Tibial nerve (tissue), 4 donors: Measurements from ENCODE around the gene ZFAND6. TPM values are rescaled to one million over a fixed set of nuclear protein-coding genes. Genes with fewer than 3 reads are reported as not detected.

Experiments
- DNase-seq, 2 donors: peaks; one replicate each; pipeline ENCODE4 v3.0.0-alpha.2; 2019; ENCODE audit warnings: low spot score in 2 of 2
- H3K27ac ChIP-seq, 4 donors: fragments of 200-600 bp; sonication (generic) in 3 of 4; one replicate each; pipeline ENCODE4 v1.5.1; 2017 to 2019; ENCODE audit warnings: mild to moderate bottlenecking in 1 of 4
- H3K27me3 ChIP-seq, 2 donors: fragments of 200-600 bp; sonication (generic) in 1 of 2; one replicate each; pipeline versions ENCODE4 v1.5.1 to v1.6.0; 2017 to 2019
- H3K36me3 ChIP-seq, 3 donors: fragments of 200-600 bp; sonication (generic); one replicate each; pipeline ENCODE4 v1.5.1; 2018 to 2019
- H3K4me1 ChIP-seq, 4 donors: fragments of 200-600 bp; sonication (generic) in 3 of 4; one replicate each; pipeline ENCODE4 v1.5.1; 2017 to 2019
- H3K4me3 ChIP-seq, 4 donors: fragments of 200-600 bp; sonication (generic) in 3 of 4; one replicate each; pipeline ENCODE4 v1.5.1; 2017 to 2019; ENCODE audit warnings: mild to moderate bottlenecking in 1 of 4, moderate library complexity in 1 of 4
- H3K9me3 ChIP-seq, 4 donors: fragments of 200-600 bp; sonication (generic) in 3 of 4; one replicate each; pipeline ENCODE4 v1.5.1; 2017 to 2019
- EP300 ChIP-seq, 2 donors: sonication (generic); formaldehyde crosslinking; IDR thresholded peaks; one replicate each; pipeline ENCODE4 v1.6.1; 2017; ENCODE audit warnings: antibody characterized with exemption in 2 of 2, mild to moderate bottlenecking in 1 of 2
- POLR2A ChIP-seq, 2 donors: fragments of 450-650 bp; IDR thresholded peaks; one replicate each; pipeline ENCODE4 v1.6.1; 2017; ENCODE audit warnings: antibody characterized with exemption in 2 of 2, mild to moderate bottlenecking in 2 of 2, moderate library complexity in 2 of 2
- WGBS, 2 donors: methylation state at CpG; one replicate each; pipeline ENCODE4 v1.1.5; 2018; 5-methylcytosine and 5-hydroxymethylcytosine counted together
- total RNA-seq, 4 donors: library from RNA; depleted of rRNA; stranded (reverse); fragments of >200 nt; gene quantifications; one replicate each; pipeline ENCODE4 v1.1.0, GENCODE V29; 2016
- TF ChIP-seq, protein P1 (sequence below), 5 experiments: fragments of 200-600 bp in 3 of 5; fragments of 450-650 bp in 2 of 5; sonication (generic) in 3 of 5; IDR thresholded peaks; one replicate each; pipeline ENCODE4 v1.5.1; 2016 to 2019; ENCODE audit warnings: antibody characterized with exemption in 5 of 5, mild to moderate bottlenecking in 3 of 5, moderate library complexity in 2 of 5

The ZFAND6 gene
- total RNA-seq, 4 donors from 2014 or later: 68.6 to 126 (median 88.2) TPM

- Histone ChIP-seq H3K36me3 (peaks cover 0 to 5% (median 0%) of the 10 kb centered on the region in 3 donors), H3K4me3 (peak within 1 kb of the TSS; percentile 57 to 68 (median 65)), H3K9me3 (no peaks in the 10 kb centered on the region), H3K27me3 (no peaks in the 10 kb centered on the region), H3K4me1 (peaks cover 0 to 26% (median 9%) of the 10 kb centered on the region in 4 donors), H3K27ac (peak within 1 kb of the TSS; percentile 80 to 92 (median 87))
- no peak for DNase-seq
- TF ChIP-seq, protein P1, sequence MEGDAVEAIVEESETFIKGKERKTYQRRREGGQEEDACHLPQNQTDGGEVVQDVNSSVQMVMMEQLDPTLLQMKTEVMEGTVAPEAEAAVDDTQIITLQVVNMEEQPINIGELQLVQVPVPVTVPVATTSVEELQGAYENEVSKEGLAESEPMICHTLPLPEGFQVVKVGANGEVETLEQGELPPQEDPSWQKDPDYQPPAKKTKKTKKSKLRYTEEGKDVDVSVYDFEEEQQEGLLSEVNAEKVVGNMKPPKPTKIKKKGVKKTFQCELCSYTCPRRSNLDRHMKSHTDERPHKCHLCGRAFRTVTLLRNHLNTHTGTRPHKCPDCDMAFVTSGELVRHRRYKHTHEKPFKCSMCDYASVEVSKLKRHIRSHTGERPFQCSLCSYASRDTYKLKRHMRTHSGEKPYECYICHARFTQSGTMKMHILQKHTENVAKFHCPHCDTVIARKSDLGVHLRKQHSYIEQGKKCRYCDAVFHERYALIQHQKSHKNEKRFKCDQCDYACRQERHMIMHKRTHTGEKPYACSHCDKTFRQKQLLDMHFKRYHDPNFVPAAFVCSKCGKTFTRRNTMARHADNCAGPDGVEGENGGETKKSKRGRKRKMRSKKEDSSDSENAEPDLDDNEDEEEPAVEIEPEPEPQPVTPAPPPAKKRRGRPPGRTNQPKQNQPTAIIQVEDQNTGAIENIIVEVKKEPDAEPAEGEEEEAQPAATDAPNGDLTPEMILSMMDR (IDR thresholded peaks at IDR 0.05): no peak
- TF ChIP-seq EP300 (IDR thresholded peaks at IDR 0.05) (no peak), POLR2A (IDR thresholded peaks at IDR 0.05) (no peak)
- WGBS, 2 donors: 3 to 4% methylated on average over 31 to 37 of the region's 45 CpGs
Measured at GRCh38 chr15:80152896-80153876, 93.7 kb downstream of the ZFAND6 start, which contains the start of gene FAH. FAH (plus strand) TSS chr15:80152999; CDS start chr15:80153055, 56 bp downstream.

DNA sequence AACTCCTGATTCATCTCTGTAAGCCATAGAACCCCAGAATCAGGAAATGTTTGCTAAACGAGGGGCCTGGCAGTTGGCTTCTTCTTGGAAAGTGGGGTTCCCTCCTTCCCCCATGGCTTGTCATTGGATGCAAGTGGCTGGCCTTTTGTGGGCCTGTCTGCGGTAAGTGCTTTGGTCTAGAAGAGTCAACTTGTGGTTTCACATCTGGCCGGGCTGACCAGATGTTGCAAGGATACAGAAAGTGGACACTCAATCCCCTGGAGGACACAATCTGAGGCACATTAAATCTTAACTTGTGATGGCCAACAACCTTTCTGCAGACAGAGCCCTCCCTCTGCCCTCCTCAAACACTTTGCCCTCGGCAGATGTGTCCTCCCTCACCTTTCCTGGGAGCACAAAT is 94.4 kb downstream of the ZFAND6 start:
- TF ChIP-seq, protein P1 (IDR thresholded peaks at IDR 0.05): no peak
- no peak for TF ChIP-seq POLR2A (IDR thresholded peaks at IDR 0.05)
- TF ChIP-seq EP300 (IDR thresholded peaks at IDR 0.05): no peak
- no peak for DNase-seq
- H3K27ac ChIP-seq: peak overlapping the region in 2 of 4 donors; percentile 92
- H3K9me3 ChIP-seq: no peaks in the 10 kb centered on the region
- 72 to 80% methylated on average over 4 of the region's 4 CpGs for WGBS, 2 donors
- H3K27me3 ChIP-seq: no peaks in the 10 kb centered on the region
- peak overlapping the region in 1 of 4 donors; percentile 68 for H3K4me3 ChIP-seq
- peaks cover 0 to 10% (median 0%) of the 10 kb centered on the region in 3 donors for H3K36me3 ChIP-seq
- peaks cover 0 to 26% (median 9%) of the 10 kb centered on the region in 4 donors for H3K4me1 ChIP-seq

- no peaks in the 10 kb centered on the region for H3K27me3 ChIP-seq
- H3K9me3 ChIP-seq: no peaks in the 10 kb centered on the region
- TF ChIP-seq, protein P1 (IDR thresholded peaks at IDR 0.05): no peak
- no peak for TF ChIP-seq POLR2A (IDR thresholded peaks at IDR 0.05)
- TF ChIP-seq EP300 (IDR thresholded peaks at IDR 0.05): no peak
- peaks cover 0 to 26% (median 9%) of the 10 kb centered on the region in 4 donors for H3K4me1 ChIP-seq
- 63 to 74% methylated on average over 6 of the region's 6 CpGs for WGBS, 2 donors
- H3K36me3 ChIP-seq: peaks cover 0 to 14% (median 0%) of the 10 kb centered on the region in 3 donors
- H3K27ac ChIP-seq: peak overlapping the region in 1 of 4 donors; percentile 92
- no peak for DNase-seq
- H3K4me3 ChIP-seq: no peak overlapping the region
Measured at GRCh38 chr15:80154336-80154735, 94.9 kb downstream of the ZFAND6 start.

DNA sequence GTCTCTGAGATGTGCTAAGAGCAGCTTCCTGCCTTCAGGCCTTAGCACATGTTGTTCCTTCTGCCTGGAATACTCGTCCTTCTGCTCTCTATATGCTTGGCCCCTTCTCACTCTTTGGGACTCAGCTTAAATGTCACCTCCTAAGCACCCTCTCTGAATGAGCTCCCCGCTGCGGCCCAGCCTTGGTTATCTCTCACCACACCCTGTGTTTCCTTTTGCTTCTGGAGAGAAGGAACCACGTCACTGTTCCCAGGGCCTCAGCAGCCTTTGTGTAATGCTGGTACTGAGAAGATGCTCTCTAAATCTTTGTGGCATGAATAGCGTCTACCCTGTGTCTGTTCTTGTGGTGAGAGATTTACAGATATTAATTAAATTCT is 95.5 kb downstream of the ZFAND6 start:
- Histone ChIP-seq H3K27me3 (no peaks in the 10 kb centered on the region), H3K27ac (no peak overlapping the region), H3K9me3 (no peaks in the 10 kb centered on the region), H3K36me3 (peaks cover 0 to 21% (median 0%) of the 10 kb centered on the region in 3 donors), H3K4me3 (no peak overlapping the region), H3K4me1 (peaks cover 0 to 27% (median 9%) of the 10 kb centered on the region in 4 donors)
- TF ChIP-seq, protein P1 (IDR thresholded peaks at IDR 0.05): no peak
- TF ChIP-seq EP300 (IDR thresholded peaks at IDR 0.05) (no peak), POLR2A (IDR thresholded peaks at IDR 0.05) (no peak)
- DNase-seq: no peak
- WGBS, 2 donors: 85 to 94% methylated on average over 5 of the region's 5 CpGs
